GM12878 (cell line): ENCODE data around the gene APOM. TPM values are rescaled to one million over a fixed set of nuclear protein-coding genes. Genes with fewer than 3 reads are reported as not detected.

ENCODE experiments used
- ATAC-seq: fragments of 200-7000 bp; cut with Tn5 transposase; 3 replicates; pipeline ENCODE4 v1.9.1; 2020; ENCODE audit warnings: mild to moderate bottlenecking, moderate library complexity
- BruUV-seq: library from RNA; stranded (reverse); fragments of 400-500 nt; replicated peaks from 2 replicates; lab custom pipeline; 2021; lab: Mats Ljungman, UMichigan
- CTCF ChIA-PET: fragments of 300-600 bp; sonication (Branson Sonifier 250); formaldehyde crosslinking; extraction: SDS; loops from one replicate; lab custom pipeline; 2021; ENCODE audit warnings: inconsistent platforms; lab: Yijun Ruan, JAX
- POLR2A ChIA-PET: fragments of 350-600 bp; formaldehyde crosslinking; extraction: SDS; loops from one replicate; lab custom pipeline; 2021; ENCODE audit warnings: inconsistent platforms; lab: Charles Lee
- RAD21 ChIA-PET: fragments of 300-600 bp; sonication (Branson Sonifier 250); formaldehyde crosslinking; loops from one replicate; lab custom pipeline; 2023; ENCODE audit warnings: antibody characterized with exemption; ENCODE audit not compliant: unreplicated experiment; lab: Charles Lee
- SMC1A ChIA-PET: fragments of 300-600 bp; sonication (Branson Sonifier 250); formaldehyde crosslinking; loops from one replicate; lab custom pipeline; 2023; ENCODE audit not compliant: unreplicated experiment, uncharacterized antibody; lab: Charles Lee
- DNase-seq: peaks from one replicate; pipeline ENCODE4 v3.0.0-alpha.2; 2011; ENCODE audit warnings: low read depth, low spot score
- FAIRE-seq: peaks from 3 replicates; lab custom pipeline; 2011; peaks lifted over from hg19 to GRCh38; lab: Jason Lieb, UNC
- H2AFZ ChIP-seq: 2 replicates; pipeline ENCODE4 v1.6.0; 2011; ENCODE audit warnings: low read depth, low read length, control low read depth; ENCODE audit not compliant: control insufficient read depth
- H3K27ac ChIP-seq: 2 replicates; pipeline ENCODE4 v1.5.1; 2011; ENCODE audit warnings: control low read depth; ENCODE audit not compliant: control insufficient read depth, insufficient read depth
- H3K27me3 ChIP-seq, 2 experiments: replicated peaks in 1 of 2; 2 replicates each; pipeline versions ENCODE4 v1.6.0 to v1.6.1; 2011; ENCODE audit warnings: low read length in 1 of 2; ENCODE audit not compliant: control insufficient read depth in 2 of 2, insufficient read depth in 2 of 2
- H3K36me3 ChIP-seq, 2 experiments: 2 replicates each; pipeline ENCODE4 v1.5.1; 2011; ENCODE audit warnings: low read length in 1 of 2; ENCODE audit not compliant: control insufficient read depth in 2 of 2, insufficient read depth in 2 of 2
- H3K4me1 ChIP-seq: 2 replicates; pipeline ENCODE4 v1.6.1; 2011; ENCODE audit warnings: mild to moderate bottlenecking, low read length, moderate library complexity, mixed read lengths; ENCODE audit not compliant: control insufficient read depth, insufficient read depth
- H3K4me2 ChIP-seq: 2 replicates; pipeline ENCODE4 v1.6.0; 2011; ENCODE audit warnings: control low read depth; ENCODE audit not compliant: control insufficient read depth, insufficient read depth
- H3K4me3 ChIP-seq: fragments of 200-600 bp; sonication (generic); 2 replicates; pipeline ENCODE4 v1.5.1; 2016
- H3K79me2 ChIP-seq: 2 replicates; pipeline ENCODE4 v1.6.0; 2011; ENCODE audit warnings: low read length; ENCODE audit not compliant: control insufficient read depth, insufficient read depth
- H3K9ac ChIP-seq: 2 replicates; pipeline ENCODE4 v1.8.0; 2011; ENCODE audit warnings: low read length, control low read depth, mixed read lengths; ENCODE audit not compliant: control insufficient read depth, insufficient read depth
- H3K9me3 ChIP-seq: replicated peaks from 3 replicates; pipeline ENCODE4 v1.5.1; 2011; ENCODE audit warnings: mild to moderate bottlenecking, low read length; ENCODE audit not compliant: control insufficient read depth, insufficient read depth
- H4K20me1 ChIP-seq: 2 replicates; pipeline ENCODE4 v1.6.0; 2011; ENCODE audit not compliant: control insufficient read depth, insufficient read depth
- CEBPB ChIP-seq, 2 experiments: fragments of 150-350 bp in 1 of 2; IDR thresholded peaks; 2 replicates each; pipeline ENCODE4 v1.6.1; 2012 to 2014; ENCODE audit warnings: low read depth in 2 of 2, low read length in 2 of 2, borderline replicate concordance in 1 of 2, inconsistent platforms in 1 of 2
- DPF2 ChIP-seq: fragments of 450-650 bp; IDR thresholded peaks from 2 replicates; pipeline ENCODE4 v1.6.1; 2017; ENCODE audit warnings: mild to moderate bottlenecking
- FOXK2 ChIP-seq: fragments of 450-650 bp; IDR thresholded peaks from 2 replicates; pipeline ENCODE4 v1.6.1; 2017; ENCODE audit warnings: mild to moderate bottlenecking, moderate library complexity
- IKZF1 ChIP-seq: fragments of 450-650 bp; conservative IDR thresholded peaks from 2 replicates; pipeline ENCODE4 v1.6.1; 2017; ENCODE audit warnings: antibody characterized with exemption, mild to moderate bottlenecking
- MEF2B ChIP-seq: fragments of 450-650 bp; IDR thresholded peaks from 2 replicates; pipeline ENCODE4 v1.6.1; 2018; ENCODE audit warnings: mild to moderate bottlenecking, moderate library complexity; ENCODE audit not compliant: partially characterized antibody, poor library complexity, severe bottlenecking
- MTA3 ChIP-seq: IDR thresholded peaks from 2 replicates; pipeline ENCODE4 v1.6.1; 2012; ENCODE audit warnings: low read length, inconsistent platforms, borderline replicate concordance
- NFIC ChIP-seq: IDR thresholded peaks from 2 replicates; pipeline ENCODE4 v1.6.1; 2012; ENCODE audit warnings: low read depth, mild to moderate bottlenecking, inconsistent platforms, low read length, moderate library complexity
- RAD21 ChIP-seq: IDR thresholded peaks from 2 replicates; pipeline ENCODE4 v1.6.1; 2011; ENCODE audit warnings: mild to moderate bottlenecking, low read depth, low read length, moderate library complexity; ENCODE audit not compliant: insufficient read depth
- SPI1 ChIP-seq: IDR thresholded peaks from 2 replicates; pipeline ENCODE4 v1.6.1; 2011; ENCODE audit warnings: low read depth, mild to moderate bottlenecking, low read length, moderate library complexity, borderline replicate concordance; ENCODE audit not compliant: insufficient read depth
- TCF7 ChIP-seq: IDR thresholded peaks from 2 replicates; pipeline ENCODE4 v1.6.1; 2014; ENCODE audit warnings: antibody characterized with exemption, borderline replicate concordance
- ZNF384 ChIP-seq: IDR thresholded peaks from 2 replicates; pipeline ENCODE4 v1.6.1; 2012; ENCODE audit warnings: low read depth, mild to moderate bottlenecking, low read length, improper control_type of control experiment, borderline replicate concordance
- WGBS: methylation state at CpG from one replicate; pipeline ENCODE4 v1.1.6; 2016; ENCODE audit warnings: low lambda C conversion rate; ENCODE audit not compliant: insufficient replicate concordance, insufficient coverage; ENCODE audit errors: missing lambda C conversion rate; 5-methylcytosine and 5-hydroxymethylcytosine counted together
- in situ Hi-C: fragments of 300-500 bp; cut with MboI; formaldehyde crosslinking; loops from 9 replicates; pipeline ENCODE4 v1.14.3; 2018; ENCODE audit warnings: mixed read lengths
- intact Hi-C: fragments of 100-400 bp; cut with micrococcal nuclease; formaldehyde crosslinking; loops from one replicate; pipeline ENCODE4 v1.14.2; 2022; ENCODE audit not compliant: unreplicated experiment
- polyA plus RNA-seq, 11 experiments: library from polyadenylated mRNA; depleted of rRNA in 4 of 11; unstranded in 6 of 11; stranded (reverse) in 5 of 11; fragments of >200 nt; fragmentation: Nextera tagmentation in 4 of 11; fragmentation: Illumina TruSeq in 1 of 11; extraction: Ambion mirVana in 4 of 11; extraction: Trizol in 1 of 11; gene quantifications; 1 replicate in 1 of 11; 2 replicates in 10 of 11; pipeline versions ENCODE4 v1.2.1 to v1.2.3, GENCODE V29; 2011 to 2016; ENCODE audit warnings: inconsistent platforms in 2 of 11, missing spikeins in 2 of 11, low read depth in 1 of 11
- total RNA-seq, 4 experiments: library from RNA; depleted of rRNA in 3 of 4; stranded (reverse); fragments of >200 nt in 3 of 4; fragmentation: Illumina TruSeq in 1 of 4; extraction: Trizol in 1 of 4; gene quantifications; 2 replicates each; pipeline versions ENCODE4 v1.2.1 to v1.2.3, GENCODE V29; 2013 to 2021
- TF ChIP-seq, protein P1 (sequence below): fragments of 450-650 bp; formaldehyde crosslinking; IDR thresholded peaks from 2 replicates; pipeline ENCODE4 v1.5.0; 2022; ENCODE audit warnings: mild to moderate bottlenecking, missing genetic modification characterization

The APOM gene
- total and polyA plus RNA-seq, 10 of the 15 experiments (the other 5 are each of a cell fraction or from before 2014, with no cell fraction given) = 4.0 to 14.1 (median 7.1) TPM

- WGBS = 11% methylated on average over 4 of the region's 4 CpGs
- TF ChIP-seq DPF2 = no peak
- TF ChIP-seq SPI1 = peak; percentile 85
- TF ChIP-seq, all 136 proteins: peak for 1
- peak; percentile 58 for ATAC-seq
- H3K4me1 ChIP-seq = peaks cover 6% of the 10 kb centered on the region
- no peak overlapping the region for H3K27ac ChIP-seq
- no peaks in the 10 kb centered on the region for H3K79me2 ChIP-seq
- H3K36me3 ChIP-seq = peaks cover 4 to 10% of the 10 kb centered on the region in 2 experiments
- H3K9ac ChIP-seq = no peak overlapping the region; the same call in 1 of the 2 replicates
- H3K27me3 ChIP-seq = no peaks in the 10 kb centered on the region
- ChIA-PET RAD21 (no interaction called here), SMC1A (interaction anchor here (0.6 to 1.5 kb wide), 2 partner anchors 10 to 385 kb away, joined by 3 read pairs; no protein-coding TSS in a partner anchor), POLR2A (no interaction called here), CTCF (interaction anchor here (1.7 kb wide), 1 partner anchor 13 kb away, joined by 4 read pairs; no protein-coding TSS in a partner anchor)
- no peak overlapping the region for H3K4me2 ChIP-seq
- no peak overlapping the region for H2AFZ ChIP-seq
- in situ Hi-C loops = no loop called here
- BruUV-seq = no TSS peak
- H3K4me3 ChIP-seq = no peak overlapping the region
- no peaks in the 10 kb centered on the region for H3K9me3 ChIP-seq
- DNase-seq = no peak
- H4K20me1 ChIP-seq = no peaks in the 10 kb centered on the region
- intact Hi-C loops = no loop called here
- FAIRE-seq = no peak
Measured at GRCh38 chr6:31676322-31676903, 20.7 kb downstream of the APOM start.

- SMC1A ChIA-PET = interaction anchor here (0.6 to 1.5 kb wide), 3 partner anchors 10 to 385 kb away, joined by 3 read pairs; no protein-coding TSS in a partner anchor
- H3K4me3 ChIP-seq = no peak overlapping the region
- no peak for DNase-seq
- intact Hi-C loops = no loop called here
- in situ Hi-C loops = no loop called here
- BruUV-seq = no TSS peak
- no peak for FAIRE-seq
- no peaks in the 10 kb centered on the region for H4K20me1 ChIP-seq
- no peaks in the 10 kb centered on the region for H3K9me3 ChIP-seq
- H3K36me3 ChIP-seq = peaks cover 2 to 8% of the 10 kb centered on the region in 2 experiments
- H3K79me2 ChIP-seq = no peaks in the 10 kb centered on the region
- CTCF ChIA-PET = interaction anchor here (1.7 kb wide), 1 partner anchor 13 kb away, joined by 4 read pairs; no protein-coding TSS in a partner anchor
- H3K27me3 ChIP-seq = no peaks in the 10 kb centered on the region
- H2AFZ ChIP-seq = no peak overlapping the region
- POLR2A ChIA-PET = no interaction called here
- RAD21 ChIA-PET = no interaction called here
- ATAC-seq = no peak
- no peak overlapping the region for H3K27ac ChIP-seq
- 78% methylated on average over 6 of the region's 6 CpGs for WGBS
- no peak overlapping the region for H3K9ac ChIP-seq
- H3K4me1 ChIP-seq = peaks cover 6% of the 10 kb centered on the region
- no peak overlapping the region for H3K4me2 ChIP-seq
- TF ChIP-seq, protein P1, sequence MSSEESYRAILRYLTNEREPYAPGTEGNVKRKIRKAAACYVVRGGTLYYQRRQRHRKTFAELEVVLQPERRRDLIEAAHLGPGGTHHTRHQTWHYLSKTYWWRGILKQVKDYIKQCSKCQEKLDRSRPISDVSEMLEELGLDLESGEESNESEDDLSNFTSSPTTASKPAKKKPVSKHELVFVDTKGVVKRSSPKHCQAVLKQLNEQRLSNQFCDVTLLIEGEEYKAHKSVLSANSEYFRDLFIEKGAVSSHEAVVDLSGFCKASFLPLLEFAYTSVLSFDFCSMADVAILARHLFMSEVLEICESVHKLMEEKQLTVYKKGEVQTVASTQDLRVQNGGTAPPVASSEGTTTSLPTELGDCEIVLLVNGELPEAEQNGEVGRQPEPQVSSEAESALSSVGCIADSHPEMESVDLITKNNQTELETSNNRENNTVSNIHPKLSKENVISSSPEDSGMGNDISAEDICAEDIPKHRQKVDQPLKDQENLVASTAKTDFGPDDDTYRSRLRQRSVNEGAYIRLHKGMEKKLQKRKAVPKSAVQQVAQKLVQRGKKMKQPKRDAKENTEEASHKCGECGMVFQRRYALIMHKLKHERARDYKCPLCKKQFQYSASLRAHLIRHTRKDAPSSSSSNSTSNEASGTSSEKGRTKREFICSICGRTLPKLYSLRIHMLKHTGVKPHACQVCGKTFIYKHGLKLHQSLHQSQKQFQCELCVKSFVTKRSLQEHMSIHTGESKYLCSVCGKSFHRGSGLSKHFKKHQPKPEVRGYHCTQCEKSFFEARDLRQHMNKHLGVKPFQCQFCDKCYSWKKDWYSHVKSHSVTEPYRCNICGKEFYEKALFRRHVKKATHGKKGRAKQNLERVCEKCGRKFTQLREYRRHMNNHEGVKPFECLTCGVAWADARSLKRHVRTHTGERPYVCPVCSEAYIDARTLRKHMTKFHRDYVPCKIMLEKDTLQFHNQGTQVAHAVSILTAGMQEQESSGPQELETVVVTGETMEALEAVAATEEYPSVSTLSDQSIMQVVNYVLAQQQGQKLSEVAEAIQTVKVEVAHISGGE = no peak
- no peak for TF ChIP-seq MEF2B
- TF ChIP-seq IKZF1 = no peak
- TF ChIP-seq RAD21 = no peak
- TF ChIP-seq CEBPB (IDR thresholded peaks at IDR 0.05; ENCODE audit: borderline replicate concordance in 1 of 2, low read depth in 2 of 2, low read length in 2 of 2) = no peak
- TF ChIP-seq NFIC = no peak
- no peak for TF ChIP-seq FOXK2
- TF ChIP-seq ZNF384 = no peak
- no peak for TF ChIP-seq TCF7
- TF ChIP-seq DPF2 = no peak
- TF ChIP-seq MTA3 = no peak
Measured at GRCh38 chr6:31676904-31677303, 21.2 kb downstream of the APOM start.
